B cell (primary cell): ENCODE results near the gene APOL2. TPM values are rescaled to one million over a fixed set of nuclear protein-coding genes. Genes with fewer than 3 reads are reported as not detected.

Experiments
- ATAC-seq: fragments of 200-7000 bp; cut with Tn5 transposase; one replicate; pipeline ENCODE4 v1.10.0; 2021; ENCODE audit warnings: low read depth, mild to moderate bottlenecking, moderate number of reproducible peaks, moderate library complexity
- CTCF ChIA-PET: fragments of 350-600 bp; sonication (Branson Sonifier 250); formaldehyde crosslinking; loops from one replicate; lab custom pipeline; 2021; ENCODE audit warnings: antibody characterized with exemption, inconsistent platforms; lab: Charles Lee
- POLR2A ChIA-PET: fragments of 350-600 bp; sonication (Branson Sonifier 250); formaldehyde crosslinking; loops from one replicate; lab custom pipeline; 2021; ENCODE audit warnings: antibody characterized with exemption; lab: Charles Lee
- DNase-seq: peaks from one replicate; pipeline ENCODE4 v3.0.0; 2013
- H2AFZ ChIP-seq: 2 replicates; pipeline ENCODE4 v1.6.1; 2012; ENCODE audit warnings: mild to moderate bottlenecking, low read depth, low read length; ENCODE audit not compliant: insufficient read depth, poor library complexity, severe bottlenecking
- H3K27ac ChIP-seq, 2 donors: 1 replicate in 1 of 2; 2 replicates in 1 of 2; pipeline ENCODE4 v1.5.1; 2012 to 2013; ENCODE audit warnings: low read length in 2 of 2, mild to moderate bottlenecking in 2 of 2, moderate library complexity in 1 of 2
- H3K27me3 ChIP-seq, 4 experiments: fragments of 200-600 bp in 1 of 4; sonication (generic) in 1 of 4; replicated peaks in 1 of 4; 1 replicate in 2 of 4; 2 replicates in 2 of 4; pipeline versions ENCODE4 v1.6.1 to v1.7.0; 2013 to 2016; ENCODE audit warnings: low read length in 3 of 4, mild to moderate bottlenecking in 2 of 4, mixed read lengths in 1 of 4, moderate library complexity in 1 of 4; ENCODE audit not compliant: insufficient read depth in 4 of 4, control insufficient read depth in 3 of 4; ENCODE audit errors: control extremely low read depth in 1 of 4
- H3K36me3 ChIP-seq, 2 experiments: replicated peaks in 1 of 2; 1 replicate in 1 of 2; 2 replicates in 1 of 2; pipeline versions ENCODE4 v1.6.1 to v1.7.1; 2013; ENCODE audit warnings: low read length in 1 of 2; ENCODE audit not compliant: insufficient read depth in 2 of 2, control insufficient read depth in 1 of 2; ENCODE audit errors: control extremely low read depth in 1 of 2, extremely low read depth in 1 of 2
- H3K4me1 ChIP-seq, 2 donors: fragments of 200-600 bp in 1 of 2; sonication (generic) in 1 of 2; 1 replicate in 1 of 2; 2 replicates in 1 of 2; pipeline versions ENCODE4 v1.5.1 to v1.6.1; 2013 to 2017; ENCODE audit warnings: low read length in 2 of 2; ENCODE audit not compliant: control insufficient read depth in 2 of 2, insufficient read depth in 2 of 2
- H3K4me2 ChIP-seq: replicated peaks from 2 replicates; pipeline ENCODE3; 2012; ENCODE audit warnings: mild to moderate bottlenecking, low read depth, low read length; ENCODE audit not compliant: poor library complexity, severe bottlenecking
- H3K4me3 ChIP-seq, 5 experiments: fragments of 200-600 bp in 1 of 5; sonication (generic) in 1 of 5; 1 replicate in 3 of 5; 2 replicates in 2 of 5; pipeline versions ENCODE4 v1.5.1 to v1.7.0; 2011 to 2016; ENCODE audit warnings: low read length in 4 of 5, mild to moderate bottlenecking in 4 of 5, low read depth in 2 of 5, control low read depth in 1 of 5, moderate library complexity in 1 of 5; ENCODE audit not compliant: insufficient read depth in 1 of 5; ENCODE audit errors: control extremely low read depth in 1 of 5, extremely low read depth in 1 of 5
- H3K79me2 ChIP-seq: fragments of 200-600 bp; sonication (generic); one replicate; pipeline ENCODE4 v1.6.0; 2016; ENCODE audit warnings: low read length; ENCODE audit not compliant: control insufficient read depth, insufficient read depth
- H3K9ac ChIP-seq: fragments of 200-600 bp; sonication (generic); 2 replicates; pipeline ENCODE4 v1.6.1; 2017; ENCODE audit warnings: mild to moderate bottlenecking, low read length, moderate library complexity
- H3K9me3 ChIP-seq, 3 donors: one replicate each; pipeline versions ENCODE4 v1.6.1 to v1.7.1; 2013; ENCODE audit warnings: low read length in 2 of 3; ENCODE audit not compliant: control insufficient read depth in 2 of 3, insufficient read depth in 1 of 3; ENCODE audit errors: control extremely low read depth in 1 of 3
- H4K20me1 ChIP-seq: 2 replicates; pipeline ENCODE4 v1.6.0; 2012; ENCODE audit warnings: mild to moderate bottlenecking, low read length; ENCODE audit not compliant: insufficient read depth, control insufficient read depth, poor library complexity, severe bottlenecking
- H3K27ac Mint-ChIP-seq: one replicate; pipeline ENCODE4 v1.8.0; 2021; ENCODE audit warnings: mixed read lengths
- H3K27me3 Mint-ChIP-seq: one replicate; pipeline ENCODE4 v1.8.0; 2021; ENCODE audit warnings: mixed read lengths
- H3K4me1 Mint-ChIP-seq: one replicate; pipeline ENCODE4 v1.8.0; 2021; ENCODE audit warnings: mixed read lengths
- H3K4me3 Mint-ChIP-seq: one replicate; pipeline ENCODE4 v1.8.0; 2021; ENCODE audit warnings: mixed read lengths
- H3K9me3 Mint-ChIP-seq: one replicate; pipeline ENCODE4 v1.8.0; 2022; ENCODE audit warnings: mixed read lengths; ENCODE audit not compliant: insufficient read depth
- CTCF ChIP-seq: fragments of 200-600 bp; IDR thresholded peaks from one replicate; pipeline ENCODE4 v1.8.0; 2022; ENCODE audit warnings: antibody characterized with exemption, mild to moderate bottlenecking
- EZH2 ChIP-seq: IDR thresholded peaks from 2 replicates; pipeline ENCODE4 v1.6.1; 2012; ENCODE audit warnings: borderline replicate concordance, low read depth, mild to moderate bottlenecking, moderate library complexity, low read length; ENCODE audit not compliant: insufficient read depth, poor library complexity, severe bottlenecking
- WGBS: methylation state at CpG from one replicate; pipeline ENCODE4 v1.1.5; 2013; ENCODE audit warnings: missing lambda C conversion rate; ENCODE audit not compliant: insufficient coverage; 5-methylcytosine and 5-hydroxymethylcytosine counted together
- intact Hi-C: fragments of 100-400 bp; cut with micrococcal nuclease; formaldehyde crosslinking; loops from one replicate; pipeline ENCODE4 v1.10.0; 2022
- polyA plus RNA-seq: library from polyadenylated mRNA; depleted of rRNA; stranded (reverse); fragments of >200 nt; gene quantifications from 2 replicates; pipeline ENCODE4 v1.2.3, GENCODE V29; 2012
- total RNA-seq, 2 donors: library from RNA; stranded (reverse); fragments of 120-200 nt in 1 of 2; gene quantifications; 1 replicate in 1 of 2; 2 replicates in 1 of 2; pipeline versions ENCODE4 v1.2.3 to v1.2.4, GENCODE V29; 2013 to 2022

The APOL2 gene
- total and polyA plus RNA-seq, 2 donors (not counting 1 experiment from before 2014, with no cell fraction given) = 29.4 to 60.6 TPM

- ATAC-seq = no peak
- Mint-ChIP-seq H3K4me3 (peak overlapping the region; percentile 29), H3K27ac (no peak overlapping the region), H3K4me1 (peaks cover 62% of the 10 kb centered on the region), H3K9me3 (no peaks in the 10 kb centered on the region), H3K27me3 (no peaks in the 10 kb centered on the region)
- TF ChIP-seq EZH2 (no peak), CTCF (no peak)
- Histone ChIP-seq H3K4me1 (peaks cover 31 to 41% of the 10 kb centered on the region in 2 donors), H3K79me2 (peaks cover 30% of the 10 kb centered on the region), H3K27ac (no peak overlapping the region), H3K9ac (no peak overlapping the region), H3K36me3 (peaks cover 0 to 20% of the 10 kb centered on the region in 2 experiments), H3K4me3 (no peak overlapping the region), H3K4me2 (no peak overlapping the region), H3K27me3 (no peaks in the 10 kb centered on the region), H3K9me3 (no peaks in the 10 kb centered on the region), H2AFZ (no peak overlapping the region), H4K20me1 (no peaks in the 10 kb centered on the region)
- 97% methylated on average over 9 of the region's 14 CpGs for WGBS
- ChIA-PET CTCF (interaction anchor here (0.8 to 2.7 kb wide), 2 partner anchors 57 to 64 kb away, joined by 3 to 12 read pairs; no protein-coding TSS in a partner anchor), POLR2A (no interaction called here)
- no peak for DNase-seq
- intact Hi-C loops = loop anchor here (5.0 kb wide), 1 partner anchor 41 kb away; no protein-coding TSS in a partner anchor
Measured at GRCh38 chr22:36236388-36237319, 2.7 kb downstream of the APOL2 start.

GRCh38 chr22:36235585-36235984 lies 3.7 kb downstream of the APOL2 start:
- peaks cover 0 to 30% of the 10 kb centered on the region in 2 experiments for H3K36me3 ChIP-seq
- H3K4me3 ChIP-seq = no peak overlapping the region
- ATAC-seq (no peak), DNase-seq (no peak)
- H3K27me3 ChIP-seq = no peaks in the 10 kb centered on the region
- 72% methylated on average over 2 of the region's 3 CpGs for WGBS
- Mint-ChIP-seq H3K4me1 (peaks cover 66% of the 10 kb centered on the region), H3K9me3 (no peaks in the 10 kb centered on the region), H3K27me3 (no peaks in the 10 kb centered on the region), H3K4me3 (peak overlapping the region; percentile 29), H3K27ac (no peak overlapping the region)
- no peaks in the 10 kb centered on the region for H3K9me3 ChIP-seq
- TF ChIP-seq EZH2 = no peak
- no peak for TF ChIP-seq CTCF
- intact Hi-C loops = loop anchor here (5.0 kb wide), 1 partner anchor 42 kb away; no protein-coding TSS in a partner anchor
- H4K20me1 ChIP-seq = no peaks in the 10 kb centered on the region
- H3K4me1 ChIP-seq = peaks cover 31 to 41% of the 10 kb centered on the region in 2 donors
- H3K4me2 ChIP-seq = no peak overlapping the region
- ChIA-PET POLR2A (no interaction called here), CTCF (interaction anchor here (1.1 kb wide), 1 partner anchor 170 kb away, joined by 4 read pairs; no protein-coding TSS in a partner anchor)
- no peak overlapping the region for H3K27ac ChIP-seq
- H3K79me2 ChIP-seq = peaks cover 30% of the 10 kb centered on the region
- no peak overlapping the region for H2AFZ ChIP-seq
- H3K9ac ChIP-seq = no peak overlapping the region
